Measurements from ENCODE around the gene AQP12B.
"Not testable (repeated sequence)": the region's sequence is repeated elsewhere in the genome, so short reads cannot be mapped to it uniquely, and the experiment has no call there.

The AQP12B gene

GRCh38 chr2:240662681-240663080, 20.0 kb downstream of the AQP12B start:
- TF ChIP-seq OSR1 (CRISPR knock-in tag; IDR thresholded peaks at IDR 0.05) (no peak), TCF4 (CRISPR knock-in tag; IDR thresholded peaks at IDR 0.05; ENCODE audit: borderline replicate concordance) (no peak), ZC3H10 (CRISPR knock-in tag; IDR thresholded peaks at IDR 0.05) (no peak), ISL1 (CRISPR knock-in tag; IDR thresholded peaks at IDR 0.05) (no peak), PPARA (CRISPR knock-in tag; IDR thresholded peaks at IDR 0.05; ENCODE audit: borderline replicate concordance) (no peak), TSHZ2 (CRISPR knock-in tag; IDR thresholded peaks at IDR 0.05) (no peak), CREB5 (CRISPR knock-in tag; IDR thresholded peaks at IDR 0.05; ENCODE audit: low read depth) (no peak)
- no peak for ATAC-seq

- not testable (repeated sequence) for ATAC-seq
Observed at GRCh38 chr2:240659883-240660282, 22.8 kb downstream of the AQP12B start.

- TF ChIP-seq CSDC2 (CRISPR knock-in tag; IDR thresholded peaks at IDR 0.05), result no peak
- no peak for TF ChIP-seq ZNF70 (CRISPR knock-in tag; IDR thresholded peaks at IDR 0.05)
- no peak for TF ChIP-seq CREB5 (CRISPR knock-in tag; IDR thresholded peaks at IDR 0.05; ENCODE audit: low read depth)
- no peak for TF ChIP-seq TOX (CRISPR knock-in tag; IDR thresholded peaks at IDR 0.05; ENCODE audit: borderline replicate concordance)
- no peak for TF ChIP-seq PPARA (CRISPR knock-in tag; IDR thresholded peaks at IDR 0.05; ENCODE audit: borderline replicate concordance)
- no peak for TF ChIP-seq CSRNP3 (CRISPR knock-in tag; IDR thresholded peaks at IDR 0.05)
- TF ChIP-seq SNAI2 (CRISPR knock-in tag; IDR thresholded peaks at IDR 0.05), result no peak
- TF ChIP-seq ZFP3 (CRISPR knock-in tag; IDR thresholded peaks at IDR 0.05), result no peak
- TF ChIP-seq ESRRG (CRISPR knock-in tag; IDR thresholded peaks at IDR 0.05), result no peak
- no peak for TF ChIP-seq POU6F1 (CRISPR knock-in tag; IDR thresholded peaks at IDR 0.05; ENCODE audit: borderline replicate concordance, low read depth)
- ATAC-seq, result no peak; the same call in 2 of the 3 replicates
Observed at GRCh38 chr2:240655931-240656886, 26.5 kb downstream of the AQP12B start.

GRCh38 chr2:240651185-240651584, 31.5 kb downstream of the AQP12B start:
- ATAC-seq, result no peak
- TF ChIP-seq ZC3H10 (CRISPR knock-in tag; IDR thresholded peaks at IDR 0.05), result no peak
- no peak for TF ChIP-seq BACH2 (CRISPR knock-in tag; IDR thresholded peaks at IDR 0.05; ENCODE audit: borderline replicate concordance)
- TF ChIP-seq TCF4 (CRISPR knock-in tag; IDR thresholded peaks at IDR 0.05; ENCODE audit: borderline replicate concordance), result no peak
- TF ChIP-seq ZNF565 (CRISPR knock-in tag; conservative IDR thresholded peaks at IDR 0.05; ENCODE audit: low read depth), result no peak
- no peak for TF ChIP-seq ESRRG (CRISPR knock-in tag; IDR thresholded peaks at IDR 0.05)
- no peak for TF ChIP-seq RARB (CRISPR knock-in tag; IDR thresholded peaks at IDR 0.05)
- no peak for TF ChIP-seq ZNF8 (CRISPR knock-in tag; IDR thresholded peaks at IDR 0.05)
- TF ChIP-seq ZFP3 (CRISPR knock-in tag; IDR thresholded peaks at IDR 0.05), result no peak
- TF ChIP-seq OSR1 (CRISPR knock-in tag; IDR thresholded peaks at IDR 0.05), result no peak
- TF ChIP-seq ZNF70 (CRISPR knock-in tag; IDR thresholded peaks at IDR 0.05), result no peak
- TF ChIP-seq ARNTL (CRISPR knock-in tag; IDR thresholded peaks at IDR 0.05; ENCODE audit: borderline replicate concordance, low read depth), result no peak
- TF ChIP-seq PATZ1 (CRISPR knock-in tag; IDR thresholded peaks at IDR 0.05; ENCODE audit: borderline replicate concordance), result no peak

Measured in SK-N-SH treated with all-trans-retinoic acid at 6 μM for 48 hours (cell line).